NT2/D1 (cell line): ENCODE data around the gene WDFY4.

Experiments used
- SUZ12 ChIP-seq: IDR thresholded peaks from 2 replicates; pipeline ENCODE4 v1.6.1; 2011; ENCODE audit not compliant: insufficient read length, insufficient read depth; ENCODE audit errors: extremely low read depth
- YY1 ChIP-seq: IDR thresholded peaks from 2 replicates; pipeline ENCODE4 v1.6.1; 2011; ENCODE audit not compliant: insufficient read length, insufficient read depth
- ZNF274 ChIP-seq: IDR thresholded peaks from 2 replicates; pipeline ENCODE4 v1.6.1; 2011; ENCODE audit warnings: mild to moderate bottlenecking, low read depth, low read length

DNA sequence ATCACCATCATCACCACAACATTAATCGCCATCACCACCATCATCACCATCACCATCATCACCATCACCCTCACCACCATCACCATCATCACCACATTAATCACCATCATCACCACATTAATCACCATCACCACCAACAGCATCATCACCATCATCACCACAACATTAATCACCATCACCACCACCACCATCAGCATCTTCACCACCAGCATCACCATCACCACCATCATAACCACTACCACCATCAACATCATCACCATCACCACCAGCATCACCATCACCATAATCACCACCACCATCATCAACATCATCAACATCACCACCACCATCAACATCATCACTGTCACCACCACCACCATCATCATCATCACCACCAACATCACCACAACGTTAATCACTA is 124.6 kb downstream of the WDFY4 start:
- no peak for TF ChIP-seq SUZ12
- TF ChIP-seq ZNF274, result no peak
- TF ChIP-seq YY1, result no peak
